ENCODE measurements around the gene RPS13.
"Not testable (repeated sequence)": the region's sequence is repeated elsewhere in the genome, so short reads cannot be mapped to it uniquely, and the experiment has no call there.

Gene RPS13

GRCh38 chr11:17036666-17037658 lies 40.5 kb downstream of the RPS13 start:
- DNase-seq (ENCODE audit: low spot score), result no peak

- not testable (repeated sequence) for DNase-seq (ENCODE audit: low spot score)
Measured at GRCh38 chr11:17034027-17034426, 43.4 kb downstream of the RPS13 start.

- no peak for DNase-seq (ENCODE audit: low spot score)
Measured at GRCh38 chr11:17026487-17027082, 50.9 kb downstream of the RPS13 start.

GRCh38 chr11:17024924-17025323 lies 52.5 kb downstream of the RPS13 start:
- DNase-seq (ENCODE audit: low spot score), result no peak

All from AG08396 (cell line).